Nephron progenitor cell (in vitro differentiated cells): ENCODE measurements around the gene IRF6.

Experiments used
- DNase-seq: peaks from one replicate; pipeline ENCODE4 v3.0.0; 2021
- H3K27ac Mint-ChIP-seq: 2 replicates; pipeline ENCODE4 v1.8.0; 2021; ENCODE audit warnings: mild to moderate bottlenecking, moderate library complexity, mixed read lengths
- H3K27me3 Mint-ChIP-seq: 2 replicates; pipeline ENCODE4 v1.8.0; 2021; ENCODE audit warnings: mild to moderate bottlenecking, low read depth, mixed read lengths; ENCODE audit not compliant: poor library complexity
- H3K36me3 Mint-ChIP-seq: 2 replicates; pipeline ENCODE4 v1.8.0; 2021; ENCODE audit warnings: low read depth, mixed read lengths
- H3K4me1 Mint-ChIP-seq: 2 replicates; pipeline ENCODE4 v1.8.0; 2021; ENCODE audit warnings: mixed read lengths
- H3K4me3 Mint-ChIP-seq: 2 replicates; pipeline ENCODE4 v1.8.0; 2021; ENCODE audit warnings: mild to moderate bottlenecking, moderate library complexity, mixed read lengths
- H3K9me3 Mint-ChIP-seq: 2 replicates; pipeline ENCODE4 v1.8.0; 2021; ENCODE audit warnings: mild to moderate bottlenecking, moderate library complexity, mixed read lengths
- CTCF ChIP-seq: fragments of 200-600 bp; sonication (generic); IDR thresholded peaks from 2 replicates; pipeline ENCODE4 v1.5.0; 2021; ENCODE audit warnings: antibody characterized with exemption

The IRF6 gene

GRCh38 chr1:209769171-209769904 lies 36.6 kb downstream of the IRF6 start:
- H3K4me1 Mint-ChIP-seq, result no peaks in the 10 kb centered on the region
- peaks cover 15% of the 10 kb centered on the region for H3K27me3 Mint-ChIP-seq
- H3K36me3 Mint-ChIP-seq, result no peaks in the 10 kb centered on the region
- no peak for DNase-seq
- H3K4me3 Mint-ChIP-seq, result no peak overlapping the region
- H3K9me3 Mint-ChIP-seq, result no peaks in the 10 kb centered on the region
- H3K27ac Mint-ChIP-seq, result no peak overlapping the region
- TF ChIP-seq CTCF, result no peak

DNA sequence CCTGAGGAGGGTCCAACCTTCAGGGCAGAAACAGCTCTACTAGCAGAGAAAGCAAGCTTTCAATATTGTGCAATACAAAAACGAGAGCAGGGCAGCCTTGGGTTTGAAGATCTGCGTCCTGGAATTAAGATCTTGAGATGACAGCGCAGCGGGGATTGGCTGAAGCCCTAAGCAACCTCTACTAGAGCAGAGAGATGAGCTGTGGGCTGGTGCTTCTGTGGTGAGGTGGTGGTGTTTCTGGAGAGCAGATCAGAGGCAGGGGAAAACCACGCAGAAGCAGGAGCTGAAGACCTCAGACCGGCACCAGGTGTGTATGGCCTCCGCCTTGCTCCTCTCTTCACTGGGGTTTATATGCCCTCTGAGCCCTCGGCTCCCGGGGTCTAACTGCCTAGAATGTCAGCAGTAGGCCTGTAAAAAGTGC lies 37.6 kb downstream of the IRF6 start:
- Mint-ChIP-seq H3K4me3 (no peak overlapping the region), H3K27ac (no peak overlapping the region), H3K4me1 (no peaks in the 10 kb centered on the region), H3K36me3 (no peaks in the 10 kb centered on the region), H3K27me3 (peaks cover 10% of the 10 kb centered on the region), H3K9me3 (no peaks in the 10 kb centered on the region)
- DNase-seq, result no peak
- no peak for TF ChIP-seq CTCF

- Mint-ChIP-seq H3K9me3 (no peaks in the 10 kb centered on the region), H3K36me3 (no peaks in the 10 kb centered on the region), H3K4me1 (no peaks in the 10 kb centered on the region), H3K27ac (no peak overlapping the region), H3K4me3 (no peak overlapping the region), H3K27me3 (peaks cover 12% of the 10 kb centered on the region)
- TF ChIP-seq CTCF, result no peak
- DNase-seq, result no peak
Observed at GRCh38 chr1:209767706-209768105, 38.2 kb downstream of the IRF6 start.

- H3K9me3 Mint-ChIP-seq, result no peaks in the 10 kb centered on the region
- no peak for DNase-seq
- H3K27ac Mint-ChIP-seq, result no peak overlapping the region
- no peaks in the 10 kb centered on the region for H3K36me3 Mint-ChIP-seq
- H3K4me3 Mint-ChIP-seq, result no peak overlapping the region
- H3K4me1 Mint-ChIP-seq, result no peaks in the 10 kb centered on the region
- H3K27me3 Mint-ChIP-seq, result peaks cover 18% of the 10 kb centered on the region
- TF ChIP-seq CTCF, result no peak
Observed at GRCh38 chr1:209767096-209767495, 38.8 kb downstream of the IRF6 start.

GRCh38 chr1:209766051-209766450 lies 39.9 kb downstream of the IRF6 start:
- H3K9me3 Mint-ChIP-seq, result no peaks in the 10 kb centered on the region
- H3K4me3 Mint-ChIP-seq, result no peak overlapping the region
- no peak for DNase-seq
- H3K27ac Mint-ChIP-seq, result no peak overlapping the region
- peaks cover 26% of the 10 kb centered on the region for H3K27me3 Mint-ChIP-seq
- no peak for TF ChIP-seq CTCF
- no peaks in the 10 kb centered on the region for H3K36me3 Mint-ChIP-seq
- no peaks in the 10 kb centered on the region for H3K4me1 Mint-ChIP-seq

DNA sequence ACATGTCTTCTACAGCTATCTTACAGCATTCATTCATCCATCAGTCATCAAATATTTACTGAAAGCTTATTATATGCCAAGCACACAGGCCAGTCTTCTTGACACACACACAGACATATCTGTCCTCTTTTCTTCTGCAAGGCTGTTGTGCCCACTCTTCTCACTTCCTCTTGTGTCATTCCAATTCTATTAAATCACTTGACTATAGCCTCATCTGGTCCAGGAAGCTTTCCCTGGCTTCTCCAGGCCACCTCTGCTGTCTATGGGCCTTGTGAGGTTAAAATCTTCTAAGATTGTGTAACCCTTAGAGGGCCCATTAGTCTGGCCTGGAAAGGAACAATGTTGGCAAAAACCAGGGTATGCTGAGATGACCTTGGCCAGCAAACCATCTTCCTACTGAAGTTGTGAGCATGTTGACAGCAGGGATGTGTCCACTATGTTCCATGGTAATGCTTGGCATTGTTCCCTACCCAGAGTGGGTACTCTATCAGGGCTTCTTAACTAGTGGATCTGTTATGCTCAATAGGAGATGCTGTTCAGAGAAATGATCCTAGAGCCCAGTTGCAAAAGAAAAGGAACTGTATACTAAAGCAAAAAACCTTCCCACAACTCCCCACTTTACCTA lies 44.8 kb downstream of the IRF6 start:
- no peak overlapping the region for H3K4me3 Mint-ChIP-seq
- DNase-seq, result no peak
- no peak overlapping the region for H3K27ac Mint-ChIP-seq
- no peak for TF ChIP-seq CTCF
- no peaks in the 10 kb centered on the region for H3K9me3 Mint-ChIP-seq
- H3K27me3 Mint-ChIP-seq, result peaks cover 42% of the 10 kb centered on the region
- H3K4me1 Mint-ChIP-seq, result peaks cover 9% of the 10 kb centered on the region
- H3K36me3 Mint-ChIP-seq, result no peaks in the 10 kb centered on the region
